Keratinocyte (primary cell): ENCODE data around the gene LHCGR. TPM values are rescaled to one million over a fixed set of nuclear protein-coding genes. Genes with fewer than 3 reads are reported as not detected.

ENCODE experiments used
- DNase-seq: peaks from one replicate; pipeline ENCODE4 v3.0.0-alpha.2; 2011; ENCODE audit warnings: low read depth, missing footprints, low spot score
- FAIRE-seq: peaks from 2 replicates; lab custom pipeline; 2011; peaks lifted over from hg19 to GRCh38; lab: Jason Lieb, UNC
- H2AFZ ChIP-seq: 2 replicates; pipeline ENCODE4 v1.6.0; 2012; ENCODE audit warnings: low read length, control low read depth, inconsistent platforms; ENCODE audit not compliant: control insufficient read depth
- H3K27ac ChIP-seq: 2 replicates; pipeline ENCODE4 v1.5.1; 2011; ENCODE audit warnings: low read length; ENCODE audit not compliant: control insufficient read depth, insufficient read depth
- H3K27me3 ChIP-seq: 3 replicates; pipeline ENCODE4 v1.6.0; 2011; ENCODE audit warnings: low read length; ENCODE audit not compliant: control insufficient read depth, insufficient read depth; ENCODE audit errors: extremely low read depth
- H3K36me3 ChIP-seq, 2 experiments: 2 replicates in 1 of 2; 3 replicates in 1 of 2; pipeline ENCODE4 v1.5.1; 2011; ENCODE audit warnings: low read length in 2 of 2, mild to moderate bottlenecking in 1 of 2; ENCODE audit not compliant: control insufficient read depth in 2 of 2, insufficient read depth in 2 of 2; ENCODE audit errors: extremely low read depth in 1 of 2
- H3K4me1 ChIP-seq: 3 replicates; pipeline ENCODE4 v1.5.1; 2011; ENCODE audit warnings: low read length; ENCODE audit not compliant: control insufficient read depth, insufficient read depth; ENCODE audit errors: extremely low read depth
- H3K4me2 ChIP-seq: 3 replicates; pipeline ENCODE4 v1.6.0; 2011; ENCODE audit warnings: low read depth, low read length; ENCODE audit not compliant: control insufficient read depth, insufficient read depth; ENCODE audit errors: extremely low read depth
- H3K4me3 ChIP-seq, 3 experiments: fragments of 200-600 bp in 1 of 3; sonication (generic) in 1 of 3; 2 replicates in 2 of 3; 3 replicates in 1 of 3; pipeline ENCODE4 v1.5.1; 2011 to 2016; ENCODE audit warnings: low read length in 3 of 3, mild to moderate bottlenecking in 3 of 3, control low read depth in 2 of 3, inconsistent platforms in 1 of 3, low read depth in 1 of 3, mixed read lengths in 1 of 3, mixed run types in 1 of 3, moderate library complexity in 1 of 3; ENCODE audit not compliant: control insufficient read depth in 2 of 3, insufficient read depth in 2 of 3; ENCODE audit errors: extremely low read depth in 1 of 3
- H3K79me2 ChIP-seq: 2 replicates; pipeline ENCODE4 v1.6.0; 2012; ENCODE audit warnings: low read length; ENCODE audit not compliant: control insufficient read depth, insufficient read depth
- H3K9ac ChIP-seq: 3 replicates; pipeline ENCODE4 v1.6.0; 2011; ENCODE audit warnings: low read length; ENCODE audit not compliant: control insufficient read depth, insufficient read depth; ENCODE audit errors: extremely low read depth
- H3K9me1 ChIP-seq: 3 replicates; pipeline ENCODE4 v1.6.0; 2011; ENCODE audit warnings: low read length; ENCODE audit not compliant: control insufficient read depth, insufficient read depth; ENCODE audit errors: extremely low read depth
- H3K9me3 ChIP-seq: 2 replicates; pipeline ENCODE4 v1.5.1; 2012; ENCODE audit warnings: low read depth, low read length; ENCODE audit not compliant: control insufficient read depth
- H4K20me1 ChIP-seq: 3 replicates; pipeline ENCODE4 v1.6.0; 2011; ENCODE audit warnings: low read length; ENCODE audit not compliant: control insufficient read depth, insufficient read depth; ENCODE audit errors: extremely low read depth
- CTCF ChIP-seq, 3 experiments: IDR thresholded peaks in 1 of 3; conservative IDR thresholded peaks in 1 of 3; optimal IDR thresholded peaks in 1 of 3; 2 replicates in 2 of 3; 3 replicates in 1 of 3; pipeline versions ENCODE3 to v1.5.1; 2011; ENCODE audit warnings: low read length in 3 of 3, mild to moderate bottlenecking in 3 of 3, moderate library complexity in 2 of 3, control low read depth in 1 of 3, inconsistent platforms in 1 of 3; ENCODE audit not compliant: insufficient read depth in 2 of 3; ENCODE audit errors: extremely low read depth in 1 of 3
- EZH2 ChIP-seq: IDR thresholded peaks from one replicate; pipeline ENCODE4 v1.6.1; 2012; ENCODE audit warnings: inconsistent platforms, mild to moderate bottlenecking, low read length, moderate library complexity
- dilution Hi-C: fragments of 300-500 bp; cut with MboI; formaldehyde crosslinking; loops from one replicate; pipeline ENCODE4 v1.7.0; 2020; ENCODE audit warnings: low sequenced_read_pairs; ENCODE audit not compliant: extremely low pct_ligation_motif_present
- polyA plus RNA-seq, 5 experiments: library from polyadenylated mRNA; depleted of rRNA in 3 of 5; stranded (reverse) in 3 of 5; stranded (forward) in 1 of 5; unstranded in 1 of 5; fragments of >200 nt; gene quantifications; 1 replicate in 1 of 5; 2 replicates in 3 of 5; 3 replicates in 1 of 5; pipeline versions ENCODE4 v1.2.1 to v1.2.3, GENCODE V29; 2011 to 2012; ENCODE audit warnings: missing spikeins in 2 of 5, low read depth in 1 of 5, low replicate concordance in 1 of 5

Gene LHCGR
- polyA plus RNA-seq, 1 donor (not counting 4 experiments of a cell fraction or from before 2014, with no cell fraction given): not detected

GRCh38 chr2:48691935-48692691 lies 63.4 kb downstream of the LHCGR start:
- FAIRE-seq: no peak
- peaks cover 5% of the 10 kb centered on the region for H3K4me1 ChIP-seq
- H3K4me2 ChIP-seq: no peak overlapping the region
- H2AFZ ChIP-seq: no peak overlapping the region
- no peaks in the 10 kb centered on the region for H3K9me3 ChIP-seq
- H4K20me1 ChIP-seq: no peaks in the 10 kb centered on the region
- dilution Hi-C loops: no loop called here
- TF ChIP-seq EZH2: no peak
- no peak for TF ChIP-seq CTCF (optimal IDR thresholded peaks at IDR 0.05 in 1 of 3, IDR thresholded peaks at IDR 0.05 in 1 of 3, conservative IDR thresholded peaks at IDR 0.05 in 1 of 3; ENCODE audit: extremely low read depth in 1 of 3, insufficient read depth in 2 of 3, low read length in 3 of 3)
- no peaks in the 10 kb centered on the region for H3K79me2 ChIP-seq
- no peaks in the 10 kb centered on the region for H3K9me1 ChIP-seq
- H3K36me3 ChIP-seq: no peaks in the 10 kb centered on the region
- DNase-seq: no peak
- no peak overlapping the region for H3K4me3 ChIP-seq
- no peak overlapping the region for H3K27ac ChIP-seq
- H3K9ac ChIP-seq: no peak overlapping the region
- no peaks in the 10 kb centered on the region for H3K27me3 ChIP-seq

- H3K4me3 ChIP-seq: no peak overlapping the region
These were observed 70.4 kb downstream of the LHCGR start for GRCh38 chr2:48685126-48685525.

More at GRCh38 chr2:48685126-48685525, 70.4 kb downstream of the LHCGR start:
- Histone ChIP-seq H3K9ac (no peak overlapping the region), H3K27me3 (no peaks in the 10 kb centered on the region), H3K9me3 (no peaks in the 10 kb centered on the region), H3K79me2 (no peaks in the 10 kb centered on the region), H3K9me1 (no peaks in the 10 kb centered on the region), H3K36me3 (no peaks in the 10 kb centered on the region), H3K4me1 (no peaks in the 10 kb centered on the region), H3K27ac (no peak overlapping the region), H3K4me2 (no peak overlapping the region), H2AFZ (no peak overlapping the region), H4K20me1 (no peaks in the 10 kb centered on the region)
- dilution Hi-C loops: no loop called here
- TF ChIP-seq EZH2 (no peak), CTCF (optimal IDR thresholded peaks at IDR 0.05 in 1 of 3, IDR thresholded peaks at IDR 0.05 in 1 of 3, conservative IDR thresholded peaks at IDR 0.05 in 1 of 3; ENCODE audit: extremely low read depth in 1 of 3, insufficient read depth in 2 of 3, low read length in 3 of 3) (no peak)
- FAIRE-seq (no peak), DNase-seq (no peak)
